Esophagus muscularis mucosa (tissue), 4 donors: ENCODE results near the gene TP53INP2. TPM values are rescaled to one million over a fixed set of nuclear protein-coding genes. Genes with fewer than 3 reads are reported as not detected.

ENCODE experiments used
- DNase-seq: peaks from one replicate; pipeline ENCODE4 v3.0.0-alpha.2; 2017; ENCODE audit errors: extremely low spot score
- H3K27ac ChIP-seq, 4 donors: fragments of 200-600 bp; sonication (generic); replicated peaks in 1 of 4; 1 replicate in 3 of 4; 2 replicates in 1 of 4; pipeline ENCODE4 v1.5.1; 2016 to 2019; ENCODE audit warnings: mild to moderate bottlenecking in 1 of 4
- H3K27me3 ChIP-seq, 4 donors: fragments of 200-600 bp; sonication (generic); one replicate each; pipeline versions ENCODE4 v1.5.1 to v1.6.0; 2016 to 2019
- H3K36me3 ChIP-seq, 4 donors: fragments of 200-600 bp; sonication (generic); one replicate each; pipeline ENCODE4 v1.5.1; 2016 to 2019
- H3K4me1 ChIP-seq, 4 donors: fragments of 200-600 bp; sonication (generic); one replicate each; pipeline ENCODE4 v1.5.1; 2016 to 2019
- H3K4me3 ChIP-seq, 4 donors: fragments of 200-600 bp; sonication (generic); 1 replicate in 2 of 4; 2 replicates in 2 of 4; pipeline ENCODE4 v1.5.1; 2016 to 2019; ENCODE audit warnings: mild to moderate bottlenecking in 4 of 4, moderate library complexity in 1 of 4
- H3K9me3 ChIP-seq, 4 donors: fragments of 200-600 bp; sonication (generic); 1 replicate in 3 of 4; 2 replicates in 1 of 4; pipeline ENCODE4 v1.5.1; 2016 to 2019
- EP300 ChIP-seq: sonication (generic); formaldehyde crosslinking; IDR thresholded peaks from one replicate; pipeline ENCODE4 v1.6.1; 2017; ENCODE audit warnings: antibody characterized with exemption
- POLR2A ChIP-seq: fragments of 450-650 bp; IDR thresholded peaks from one replicate; pipeline ENCODE4 v1.6.1; 2017; ENCODE audit warnings: antibody characterized with exemption, moderate library complexity, mild to moderate bottlenecking, low read depth
- POLR2AphosphoS5 ChIP-seq, 2 donors: sonication (generic); formaldehyde crosslinking; IDR thresholded peaks; one replicate each; pipeline ENCODE4 v1.6.1; 2017; ENCODE audit warnings: antibody characterized with exemption in 2 of 2
- WGBS: methylation state at CpG from one replicate; pipeline ENCODE4 v1.1.5; 2018; 5-methylcytosine and 5-hydroxymethylcytosine counted together
- intact Hi-C: fragments of 100-400 bp; cut with DNase I; formaldehyde crosslinking; loops from one replicate; pipeline ENCODE4 v1.15.1; 2023
- small RNA-seq, 3 donors: library from RNA; depleted of rRNA; stranded (forward); fragments of <200 nt; gene quantifications; one replicate each; pipeline ENCODE3, GENCODE V24; 2016
- total RNA-seq, 4 donors: library from RNA; depleted of rRNA; stranded (reverse); fragments of >200 nt; gene quantifications; one replicate each; pipeline versions ENCODE4 v1.1.0 to v1.2.1, GENCODE V29; 2016
- TF ChIP-seq, protein P1 (sequence below), 3 experiments: fragments of 200-600 bp in 2 of 3; fragments of 450-650 bp in 1 of 3; sonication (generic) in 2 of 3; IDR thresholded peaks; one replicate each; pipeline ENCODE4 v1.5.1; 2017 to 2019; ENCODE audit warnings: antibody characterized with exemption in 3 of 3, mild to moderate bottlenecking in 2 of 3, moderate library complexity in 1 of 3

TP53INP2 gene
- total RNA-seq, 4 donors from 2014 or later = 37.1 to 73.1 (median 62.5) TPM

- WGBS = 97% methylated on average over 1 of the region's 1 CpG
- Histone ChIP-seq H3K36me3 (peaks cover 35 to 97% (median 82%) of the 10 kb centered on the region in 4 donors), H3K27me3 (no peaks in the 10 kb centered on the region), H3K4me3 (no peak overlapping the region), H3K9me3 (no peaks in the 10 kb centered on the region), H3K27ac (no peak overlapping the region), H3K4me1 (no peaks in the 10 kb centered on the region)
- intact Hi-C loops = no loop called here
- TF ChIP-seq POLR2AphosphoS5 (IDR thresholded peaks at IDR 0.05) = no peak
- TF ChIP-seq, protein P1, sequence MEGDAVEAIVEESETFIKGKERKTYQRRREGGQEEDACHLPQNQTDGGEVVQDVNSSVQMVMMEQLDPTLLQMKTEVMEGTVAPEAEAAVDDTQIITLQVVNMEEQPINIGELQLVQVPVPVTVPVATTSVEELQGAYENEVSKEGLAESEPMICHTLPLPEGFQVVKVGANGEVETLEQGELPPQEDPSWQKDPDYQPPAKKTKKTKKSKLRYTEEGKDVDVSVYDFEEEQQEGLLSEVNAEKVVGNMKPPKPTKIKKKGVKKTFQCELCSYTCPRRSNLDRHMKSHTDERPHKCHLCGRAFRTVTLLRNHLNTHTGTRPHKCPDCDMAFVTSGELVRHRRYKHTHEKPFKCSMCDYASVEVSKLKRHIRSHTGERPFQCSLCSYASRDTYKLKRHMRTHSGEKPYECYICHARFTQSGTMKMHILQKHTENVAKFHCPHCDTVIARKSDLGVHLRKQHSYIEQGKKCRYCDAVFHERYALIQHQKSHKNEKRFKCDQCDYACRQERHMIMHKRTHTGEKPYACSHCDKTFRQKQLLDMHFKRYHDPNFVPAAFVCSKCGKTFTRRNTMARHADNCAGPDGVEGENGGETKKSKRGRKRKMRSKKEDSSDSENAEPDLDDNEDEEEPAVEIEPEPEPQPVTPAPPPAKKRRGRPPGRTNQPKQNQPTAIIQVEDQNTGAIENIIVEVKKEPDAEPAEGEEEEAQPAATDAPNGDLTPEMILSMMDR (IDR thresholded peaks at IDR 0.05) = no peak
- no peak for TF ChIP-seq POLR2A
- TF ChIP-seq EP300 = no peak
- DNase-seq = no peak
Measured at GRCh38 chr20:34762031-34762555, 57.9 kb downstream of the TP53INP2 start.

Small RNA genes lying within 50 kb of the gene (small RNA-seq; reads per million reads assigned to genes)
- 0 reads per million in 3 donors for gene AL118520.1

Other genes with a start within 250 kb of the TP53INP2 start
- gene DYNLRB1, start 187.9 kb upstream of the TP53INP2 start, total RNA-seq = 100 to 1,000 TPM; 152 to 252 (median 191) TPM
- 100 to 1,000 TPM in 3 of 4 donors, 10 to 100 TPM in 1; 83.9 to 152 (median 111) TPM for gene MAP1LC3A, start 145.6 kb upstream of the TP53INP2 start, total RNA-seq
- 10 to 100 TPM in 1 of 4 donors, 1 to 10 TPM in 3; 9.1 to 10.8 (median 9.5) TPM for gene PIGU, start 27.3 kb upstream of the TP53INP2 start, total RNA-seq
- 10 to 100 TPM; 14.9 to 30.2 (median 23.3) TPM for gene NCOA6, start 121.3 kb downstream of the TP53INP2 start, total RNA-seq
- gene GGT7, start 168.5 kb downstream of the TP53INP2 start, total RNA-seq = 10 to 100 TPM in 1 of 4 donors, 1 to 10 TPM in 3; 7.6 to 11.9 (median 9.4) TPM
- gene ACSS2, start 172.3 kb downstream of the TP53INP2 start, total RNA-seq = 10 to 100 TPM; 34.8 to 90.7 (median 62.8) TPM